SK-MEL-5 (cell line): ENCODE measurements around the gene NFATC4. TPM values are rescaled to one million over a fixed set of nuclear protein-coding genes. Genes with fewer than 3 reads are reported as not detected.
"Not testable (repeated sequence)": the region's sequence is repeated elsewhere in the genome, so short reads cannot be mapped to it uniquely, and the experiment has no call there.

Experiments used
- DNase-seq: peaks from one replicate; pipeline ENCODE4 v3.0.0-alpha.2; 2016; ENCODE audit warnings: low read depth, low spot score
- in situ Hi-C: cut with HindIII; loops from 2 replicates; pipeline ENCODE4 v1.10.0; 2016; ENCODE audit warnings: low sequenced_read_pairs, high pct_unique_total_duplicates, low pct_unique_long_range_greater_than_20kb
- total RNA-seq: library from RNA; depleted of rRNA; stranded (reverse); fragments of >200 nt; shearing (Covaris generic); gene quantifications from 2 replicates; pipeline ENCODE4 v1.2.3, GENCODE V29; 2014

The NFATC4 gene
- total RNA-seq, 1 experiment from 2014 or later: 0.05 TPM

DNA sequence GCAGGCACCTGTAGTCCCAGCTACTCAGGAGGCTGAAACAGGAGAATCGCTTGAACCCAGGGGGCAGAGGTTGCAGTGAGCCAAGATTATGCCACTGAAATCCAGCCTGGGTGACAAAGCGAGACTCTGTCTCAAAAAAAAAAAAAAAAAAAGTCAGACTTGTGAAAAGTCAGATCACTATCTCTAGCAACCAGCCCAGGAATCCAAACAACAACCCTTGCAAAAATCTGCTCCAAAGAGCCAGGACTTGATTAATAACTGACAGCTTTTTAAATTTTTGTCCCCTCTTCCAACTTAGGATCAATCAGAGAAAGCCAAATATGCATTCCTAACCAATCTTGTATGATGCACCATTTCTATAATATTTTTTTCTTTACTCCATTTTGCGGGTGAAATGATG lies 7.7 kb upstream of the NFATC4 start:
- no peak for DNase-seq
- in situ Hi-C loops: no loop called here

DNA sequence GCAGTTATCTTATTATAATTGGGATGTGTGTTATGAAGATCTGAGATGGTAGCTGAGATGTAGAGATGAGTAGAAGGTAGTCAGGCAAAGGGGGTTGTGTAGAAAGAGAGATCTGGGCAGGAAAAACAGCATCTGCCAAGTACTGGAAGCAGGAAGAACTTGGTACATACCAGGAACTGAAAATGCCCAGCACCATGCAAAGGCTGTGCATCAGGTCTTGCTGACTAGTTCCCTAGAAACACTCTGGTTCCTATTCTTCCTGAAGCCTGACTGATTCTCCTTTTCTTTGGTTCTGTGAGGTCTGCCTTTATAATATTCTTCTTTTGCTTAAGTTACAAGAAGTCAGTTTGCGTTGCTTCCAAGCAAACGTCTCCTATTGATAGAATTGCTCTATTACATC lies 6.7 kb upstream of the NFATC4 start:
- DNase-seq: no peak
- in situ Hi-C loops: no loop called here

GRCh38 chr14:24362241-24362960 lies 5.6 kb upstream of the NFATC4 start:
- in situ Hi-C loops: no loop called here
- no peak for DNase-seq

- in situ Hi-C loops: no loop called here
- DNase-seq: no peak
These were observed 4.6 kb upstream of the NFATC4 start for GRCh38 chr14:24363401-24363800.

- no peak for DNase-seq
- in situ Hi-C loops: no loop called here
These were observed 3.1 kb upstream of the NFATC4 start for GRCh38 chr14:24364841-24365240.

GRCh38 chr14:24365600-24366412 lies 2.2 kb upstream of the NFATC4 start:
- in situ Hi-C loops: no loop called here
- DNase-seq: peak; percentile 87

DNA sequence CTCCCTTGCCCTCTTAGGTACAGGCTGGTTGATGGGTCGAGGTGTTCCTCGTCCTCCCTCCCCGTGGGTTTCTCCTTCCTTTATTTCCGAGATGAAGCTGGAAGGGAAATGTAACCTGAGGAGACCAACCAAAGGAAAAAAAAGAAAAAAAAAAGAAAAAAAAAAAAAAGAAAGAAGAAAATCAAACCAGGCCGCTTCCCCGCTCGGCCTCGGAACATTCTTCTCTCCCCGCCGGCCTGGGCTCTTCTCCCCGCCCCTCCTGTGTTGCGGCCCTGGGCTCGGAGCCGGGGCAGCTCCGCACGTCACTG lies 1.6 kb upstream of the NFATC4 start:
- in situ Hi-C loops: no loop called here

DNA sequence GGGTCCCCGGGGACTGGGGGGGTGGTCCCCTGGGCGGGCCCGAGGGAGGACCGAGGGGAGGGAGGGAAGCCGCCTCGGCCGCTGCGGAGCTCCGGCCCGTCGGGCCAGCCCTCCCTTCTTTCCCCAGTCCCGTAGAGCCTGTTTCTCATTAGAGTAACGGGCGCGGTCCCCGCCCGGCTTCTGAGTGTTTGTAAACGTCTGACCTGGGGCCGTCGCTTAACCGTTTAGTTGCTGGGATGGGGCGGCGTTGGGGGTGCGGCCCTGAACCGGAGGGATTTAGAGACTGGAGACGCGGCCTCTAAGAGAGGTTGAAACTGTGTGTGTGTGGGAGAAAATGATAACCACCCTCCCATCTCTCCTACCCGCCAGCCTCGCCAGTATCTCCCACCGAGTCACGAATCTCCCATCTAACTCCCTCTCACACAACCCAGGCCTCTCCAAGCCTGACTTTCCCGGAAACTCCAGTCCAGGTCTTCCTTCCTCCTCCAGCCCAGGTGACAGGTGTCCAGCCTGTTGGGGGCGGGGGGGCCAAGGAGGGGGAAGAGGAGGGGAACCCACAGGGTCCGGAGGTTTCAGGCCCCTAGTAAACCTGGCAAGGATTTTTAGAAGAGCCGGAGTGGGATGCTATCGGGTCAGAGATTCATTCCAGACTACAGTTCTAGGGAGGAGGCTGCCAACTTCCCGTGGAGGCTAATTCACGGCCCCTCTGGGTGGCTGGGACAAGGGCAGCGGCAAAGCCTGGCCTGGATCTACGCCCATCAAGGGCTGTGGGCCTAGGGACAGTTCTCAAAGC lies 1.1 kb upstream of the NFATC4 start:
- peak; percentile 81 for DNase-seq
- in situ Hi-C loops: no loop called here

More for the DNA sequence above, 1.6 kb upstream of the NFATC4 start:
- DNase-seq: no peak

DNA sequence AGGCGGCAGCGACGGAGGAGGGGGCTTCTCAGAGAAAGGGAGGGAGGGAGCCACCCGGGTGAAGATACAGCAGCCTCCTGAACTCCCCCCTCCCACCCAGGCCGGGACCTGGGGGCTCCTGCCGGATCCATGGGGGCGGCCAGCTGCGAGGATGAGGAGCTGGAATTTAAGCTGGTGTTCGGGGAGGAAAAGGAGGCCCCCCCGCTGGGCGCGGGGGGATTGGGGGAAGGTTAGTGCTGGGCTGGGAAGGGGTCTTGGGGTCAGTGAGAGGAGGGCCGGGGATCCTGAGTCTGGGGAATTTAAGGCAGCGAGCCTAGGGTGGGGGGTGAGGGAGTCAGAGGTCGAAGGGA lies 203 bp downstream of the NFATC4 start:
- no peak for DNase-seq
- in situ Hi-C loops: no loop called here

DNA sequence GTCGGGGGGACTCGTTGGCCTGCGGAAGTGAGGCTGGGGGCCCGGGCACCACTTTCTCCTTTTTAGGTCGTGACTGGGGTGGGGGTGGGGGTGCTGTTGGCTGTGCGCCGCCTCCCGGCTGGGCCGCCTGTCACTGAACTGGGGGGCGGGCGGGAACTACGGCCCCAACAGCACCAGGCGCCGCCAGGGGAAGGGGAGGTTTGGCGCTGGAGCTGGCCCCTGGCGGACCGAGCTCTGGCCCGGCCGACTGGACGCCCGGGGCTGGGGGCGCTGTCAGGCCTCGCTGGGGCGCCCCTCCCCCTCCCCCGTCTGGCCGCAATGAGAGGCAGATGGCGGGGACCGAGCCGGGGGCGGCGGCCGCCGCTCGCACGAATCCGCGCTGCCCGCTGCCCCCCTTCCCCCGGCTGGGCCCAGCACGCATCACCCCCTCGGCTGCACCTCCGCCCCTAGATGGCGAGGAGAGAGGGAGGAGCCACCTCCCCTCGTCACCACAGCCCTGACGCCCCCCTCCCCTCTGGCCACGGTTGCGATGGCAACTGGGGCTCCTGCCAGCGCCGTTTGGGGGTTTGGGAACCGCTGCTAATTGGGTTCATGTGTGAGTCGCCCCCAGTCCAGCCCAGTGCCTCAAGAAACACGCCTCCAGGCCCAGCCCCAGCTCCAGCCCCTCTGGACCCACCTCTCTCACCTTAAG lies 723 bp downstream of the NFATC4 start:
- DNase-seq: no peak
- in situ Hi-C loops: no loop called here

DNA sequence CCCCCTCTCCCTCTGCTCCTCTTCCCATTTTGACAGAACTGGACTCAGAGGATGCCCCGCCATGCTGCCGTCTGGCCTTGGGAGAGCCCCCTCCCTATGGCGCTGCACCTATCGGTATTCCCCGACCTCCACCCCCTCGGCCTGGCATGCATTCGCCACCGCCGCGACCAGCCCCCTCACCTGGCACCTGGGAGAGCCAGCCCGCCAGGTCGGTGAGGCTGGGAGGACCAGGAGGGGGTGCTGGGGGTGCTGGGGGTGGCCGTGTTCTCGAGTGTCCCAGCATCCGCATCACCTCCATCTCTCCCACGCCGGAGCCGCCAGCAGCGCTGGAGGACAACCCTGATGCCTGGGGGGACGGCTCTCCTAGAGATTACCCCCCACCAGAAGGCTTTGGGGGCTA lies 1.5 kb downstream of the NFATC4 start:
- in situ Hi-C loops: no loop called here
- no peak for DNase-seq

- no peak for DNase-seq
- in situ Hi-C loops: no loop called here
These were observed 2.1 kb downstream of the NFATC4 start for GRCh38 chr14:24369907-24370687.

- in situ Hi-C loops: no loop called here
- no peak for DNase-seq
These were observed 2.8 kb downstream of the NFATC4 start for GRCh38 chr14:24370748-24371147.

DNA sequence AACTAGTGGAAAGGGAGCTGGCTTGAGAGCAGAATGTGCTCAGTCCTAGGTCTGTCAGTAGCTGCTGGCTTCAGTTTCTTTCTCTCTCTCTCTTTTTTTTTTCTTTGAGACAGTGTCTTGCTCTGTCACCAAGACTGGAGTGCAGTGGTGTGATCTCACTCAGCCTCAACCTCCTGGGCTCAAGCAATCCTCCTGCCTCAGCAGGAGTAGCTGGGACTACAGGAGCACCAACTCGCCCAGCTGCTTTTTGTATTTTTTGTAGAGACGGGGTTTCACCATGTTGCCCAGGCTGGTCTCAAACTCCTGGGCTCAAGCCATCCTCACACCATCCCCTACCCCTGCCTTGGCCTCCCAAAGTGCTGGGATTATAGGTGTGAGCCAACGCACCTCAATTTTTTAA lies 3.6 kb downstream of the NFATC4 start:
- in situ Hi-C loops, DNase-seq: not testable (repeated sequence)

- DNase-seq: peak; percentile 32
- in situ Hi-C loops: no loop called here
These were observed 4.9 kb downstream of the NFATC4 start for GRCh38 chr14:24372701-24373416.

DNA sequence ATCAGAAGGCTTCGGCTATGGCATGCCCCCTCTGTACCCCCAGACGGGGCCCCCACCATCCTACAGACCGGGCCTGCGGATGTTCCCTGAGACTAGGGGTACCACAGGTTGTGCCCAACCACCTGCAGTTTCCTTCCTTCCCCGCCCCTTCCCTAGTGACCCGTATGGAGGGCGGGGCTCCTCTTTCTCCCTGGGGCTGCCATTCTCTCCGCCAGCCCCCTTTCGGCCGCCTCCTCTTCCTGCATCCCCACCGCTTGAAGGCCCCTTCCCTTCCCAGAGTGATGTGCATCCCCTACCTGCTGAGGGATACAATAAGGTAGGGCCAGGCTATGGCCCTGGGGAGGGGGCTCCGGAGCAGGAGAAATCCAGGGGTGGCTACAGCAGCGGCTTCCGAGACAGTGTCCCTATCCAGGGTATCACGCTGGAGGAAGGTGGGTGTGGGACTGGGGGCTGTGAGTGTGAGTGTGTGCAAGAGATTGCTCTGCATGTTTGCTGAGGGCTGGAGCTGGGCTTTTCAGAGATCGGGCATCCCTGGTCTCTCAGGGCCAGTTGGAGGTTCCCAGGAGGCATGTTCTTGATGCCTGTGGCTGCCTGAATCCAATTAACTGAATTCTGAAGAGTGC lies 8.6 kb downstream of the NFATC4 start:
- in situ Hi-C loops: no loop called here
- DNase-seq: no peak
